Coronary artery (tissue), 2 donors: ENCODE measurements around the gene ID2.

Source experiments
- DNase-seq: peaks from one replicate; pipeline ENCODE4 v3.0.0-alpha.2; 2017; ENCODE audit warnings: low spot score
- H3K27ac ChIP-seq, 2 donors: fragments of 200-600 bp; sonication (generic); one replicate each; pipeline ENCODE4 v1.5.1; 2016 to 2019
- H3K4me3 ChIP-seq: fragments of 200-600 bp; sonication (generic); 2 replicates; pipeline ENCODE4 v1.5.1; 2016; ENCODE audit warnings: mild to moderate bottlenecking, moderate library complexity
- CTCF ChIP-seq: fragments of 200-600 bp; sonication (generic); IDR thresholded peaks from one replicate; pipeline ENCODE4 v1.5.1; 2019; ENCODE audit warnings: antibody characterized with exemption

The ID2 gene

GRCh38 chr2:8676191-8676920 is 5.5 kb upstream of the ID2 start:
- H3K27ac ChIP-seq: peak overlapping the region; percentile 99 to 100
- peak; percentile 95 for DNase-seq
- TF ChIP-seq CTCF: no peak
- H3K4me3 ChIP-seq: peak overlapping the region; percentile 78

- DNase-seq: peak; percentile 77
- Histone ChIP-seq H3K27ac (peak overlapping the region; percentile 99 to 100), H3K4me3 (peak overlapping the region; percentile 78)
- TF ChIP-seq CTCF: no peak
Measured at GRCh38 chr2:8676921-8677645, 4.8 kb upstream of the ID2 start.

GRCh38 chr2:8677646-8678592 is 3.9 kb upstream of the ID2 start:
- no peak for TF ChIP-seq CTCF
- DNase-seq: peak; percentile 87
- H3K27ac ChIP-seq: peak overlapping the region; percentile 99 to 100
- H3K4me3 ChIP-seq: peak overlapping the region; percentile 78

GRCh38 chr2:8678731-8679566 is 2.9 kb upstream of the ID2 start:
- peak overlapping the region; percentile 78 for H3K4me3 ChIP-seq
- peak overlapping the region; percentile 99 to 100 for H3K27ac ChIP-seq
- DNase-seq: peak; percentile 95
- no peak for TF ChIP-seq CTCF

GRCh38 chr2:8679567-8679826 is 2.4 kb upstream of the ID2 start:
- no peak for DNase-seq

More at GRCh38 chr2:8679567-8679826, 2.4 kb upstream of the ID2 start:
- Histone ChIP-seq H3K27ac (peak overlapping the region; percentile 99 to 100), H3K4me3 (peak overlapping the region; percentile 78)
- TF ChIP-seq CTCF: no peak
